GM12874 (cell line): ENCODE data around the gene DNM2.

Experiments
- TF ChIP-seq, protein P1 (sequence below): IDR thresholded peaks from 2 replicates; pipeline ENCODE4 v1.5.1; 2011; ENCODE audit warnings: low read depth, mild to moderate bottlenecking, control low read depth, low read length, moderate library complexity; ENCODE audit not compliant: insufficient read depth

The DNM2 gene

DNA sequence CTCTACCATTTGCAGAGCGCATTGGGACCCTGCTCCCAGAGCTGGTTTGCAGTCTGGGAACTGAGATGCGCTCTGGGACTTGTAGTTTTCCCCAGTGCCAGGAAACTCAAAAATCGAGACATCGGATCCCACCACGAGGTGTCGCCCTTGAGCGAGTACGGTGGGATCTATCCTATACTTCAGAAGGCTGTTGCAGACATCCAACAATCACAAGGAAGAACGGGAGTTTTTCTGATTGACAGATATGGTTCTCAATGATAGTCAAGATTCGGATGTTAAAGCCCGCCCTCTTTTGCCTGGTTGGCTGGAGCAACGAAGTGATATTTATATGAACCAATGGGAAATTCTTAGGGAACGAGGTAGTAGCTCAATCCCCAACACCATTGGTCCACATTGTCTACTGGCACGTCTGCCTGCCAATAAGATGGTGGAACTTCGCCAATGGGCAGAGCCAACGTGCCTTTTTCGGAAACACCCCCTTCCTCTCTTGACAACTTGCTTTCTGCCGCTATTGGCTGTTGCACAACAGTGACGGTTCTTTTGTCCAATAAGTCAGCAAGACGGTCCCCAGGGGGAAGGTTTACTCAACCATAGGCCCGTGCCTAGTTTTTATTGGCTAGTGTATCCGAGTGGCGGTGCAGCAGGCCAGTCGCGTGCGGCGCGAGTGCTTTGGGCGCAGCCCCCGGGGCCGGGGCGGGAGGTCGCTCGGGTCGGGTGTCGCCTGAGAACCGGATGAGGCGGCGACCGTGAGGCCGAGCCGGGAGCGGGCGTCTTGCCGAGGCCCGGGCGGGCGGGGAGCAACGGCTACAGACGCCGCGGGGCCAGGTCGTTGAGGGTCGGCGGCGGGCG is at the start of gene DNM2:
TSS of gene DNM2 (plus strand) at position 724 of the 849 bp plus-strand sequence. CDS start 164 bp downstream, outside the sequence.
- TF ChIP-seq, protein P1, sequence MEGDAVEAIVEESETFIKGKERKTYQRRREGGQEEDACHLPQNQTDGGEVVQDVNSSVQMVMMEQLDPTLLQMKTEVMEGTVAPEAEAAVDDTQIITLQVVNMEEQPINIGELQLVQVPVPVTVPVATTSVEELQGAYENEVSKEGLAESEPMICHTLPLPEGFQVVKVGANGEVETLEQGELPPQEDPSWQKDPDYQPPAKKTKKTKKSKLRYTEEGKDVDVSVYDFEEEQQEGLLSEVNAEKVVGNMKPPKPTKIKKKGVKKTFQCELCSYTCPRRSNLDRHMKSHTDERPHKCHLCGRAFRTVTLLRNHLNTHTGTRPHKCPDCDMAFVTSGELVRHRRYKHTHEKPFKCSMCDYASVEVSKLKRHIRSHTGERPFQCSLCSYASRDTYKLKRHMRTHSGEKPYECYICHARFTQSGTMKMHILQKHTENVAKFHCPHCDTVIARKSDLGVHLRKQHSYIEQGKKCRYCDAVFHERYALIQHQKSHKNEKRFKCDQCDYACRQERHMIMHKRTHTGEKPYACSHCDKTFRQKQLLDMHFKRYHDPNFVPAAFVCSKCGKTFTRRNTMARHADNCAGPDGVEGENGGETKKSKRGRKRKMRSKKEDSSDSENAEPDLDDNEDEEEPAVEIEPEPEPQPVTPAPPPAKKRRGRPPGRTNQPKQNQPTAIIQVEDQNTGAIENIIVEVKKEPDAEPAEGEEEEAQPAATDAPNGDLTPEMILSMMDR, result peak; percentile 72

- TF ChIP-seq, protein P1, result no peak
Measured at GRCh38 chr19:10669246-10669645, 48.6 kb upstream of the DNM2 start.

DNA sequence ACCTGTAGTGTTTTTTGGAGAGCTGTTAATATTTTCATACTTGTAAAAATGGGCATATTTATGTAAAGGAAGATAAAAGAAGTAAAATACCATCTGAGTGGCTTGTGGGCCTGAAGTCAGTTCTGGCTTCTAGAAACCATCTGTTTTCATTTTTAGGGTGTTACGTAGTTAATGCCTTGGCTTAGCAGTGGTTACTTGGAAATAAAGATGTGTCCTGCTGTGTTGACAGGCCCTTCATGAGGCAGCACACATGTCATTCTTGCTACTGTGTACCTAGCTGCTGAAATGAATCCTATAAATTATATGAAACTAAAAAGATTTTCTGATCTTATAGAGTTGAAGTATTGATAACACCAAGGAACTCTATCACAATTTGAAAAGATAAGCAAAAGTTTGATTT is 47.7 kb upstream of the DNM2 start:
- TF ChIP-seq, protein P1, result no peak

DNA sequence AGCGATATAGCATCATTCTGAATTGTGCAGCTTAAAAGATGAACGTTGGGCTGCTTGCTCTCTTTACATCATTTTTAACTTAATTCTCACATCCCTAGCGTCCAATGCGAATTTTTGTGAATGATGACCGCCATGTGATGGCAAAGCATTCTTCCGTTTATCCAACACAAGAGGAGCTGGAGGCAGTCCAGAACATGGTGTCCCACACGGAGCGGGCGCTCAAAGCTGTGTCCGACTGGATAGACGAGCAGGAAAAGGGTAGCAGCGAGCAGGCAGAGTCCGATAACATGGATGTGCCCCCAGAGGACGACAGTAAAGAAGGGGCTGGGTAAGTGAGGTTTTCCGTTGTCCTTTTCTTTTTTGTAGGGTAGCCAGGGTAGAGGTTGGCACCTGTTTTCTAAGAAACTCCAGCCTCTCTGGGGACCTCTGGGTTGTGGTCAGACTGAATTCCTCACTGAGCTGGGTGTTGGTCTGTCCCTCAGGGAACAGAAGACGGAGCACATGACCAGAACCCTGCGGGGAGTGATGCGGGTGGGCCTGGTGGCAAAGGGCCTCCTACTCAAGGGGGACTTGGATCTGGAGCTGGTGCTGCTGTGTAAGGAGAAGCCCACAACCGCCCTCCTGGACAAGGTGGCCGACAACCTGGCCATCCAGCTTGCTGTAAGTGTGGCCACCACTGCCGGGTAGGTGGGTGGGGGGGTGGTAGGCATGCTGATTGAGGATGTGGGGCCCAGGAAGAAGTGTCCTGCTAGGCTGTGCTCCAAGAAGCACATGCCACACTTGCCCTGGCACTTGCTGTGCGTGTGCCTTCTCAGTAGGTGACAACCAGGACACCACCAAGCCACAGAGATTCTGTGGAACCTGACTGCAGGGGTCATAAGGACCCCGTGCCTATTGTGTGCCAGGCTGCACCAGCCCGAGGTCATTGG is 46.7 kb upstream of the DNM2 start:
- TF ChIP-seq, protein P1, result no peak

GRCh38 chr19:10677751-10678150 is 40.1 kb upstream of the DNM2 start:
- TF ChIP-seq, protein P1, result no peak

GRCh38 chr19:10678813-10679212 is 39.1 kb upstream of the DNM2 start:
- TF ChIP-seq, protein P1, result no peak

GRCh38 chr19:10679743-10680142 is 38.1 kb upstream of the DNM2 start:
- TF ChIP-seq, protein P1, result no peak
